A204.1 (cell line): ENCODE data around the gene PPP2R5C.
"Not testable (repeated sequence)": the region's sequence is repeated elsewhere in the genome, so short reads cannot be mapped to it uniquely, and the experiment has no call there.

Source experiments
- FAIRE-seq: peaks from 2 replicates; lab custom pipeline; 2012; peaks lifted over from hg19 to GRCh38; lab: Jason Lieb, UNC

Gene PPP2R5C

GRCh38 chr14:101781240-101782061 is 19.9 kb downstream of the PPP2R5C start:
- FAIRE-seq: no peak

GRCh38 chr14:101783260-101784016 is 21.9 kb downstream of the PPP2R5C start:
- no peak for FAIRE-seq

- no peak for FAIRE-seq
Measured at GRCh38 chr14:101784631-101785030, 23.1 kb downstream of the PPP2R5C start.

GRCh38 chr14:101788016-101788635 is 26.6 kb downstream of the PPP2R5C start:
- FAIRE-seq: no peak

- FAIRE-seq: no peak
Measured at GRCh38 chr14:101789222-101789621, 27.7 kb downstream of the PPP2R5C start.

- no peak for FAIRE-seq
Measured at GRCh38 chr14:101790232-101790631, 28.7 kb downstream of the PPP2R5C start.

GRCh38 chr14:101791919-101792572 is 30.5 kb downstream of the PPP2R5C start:
- peak; percentile 82 for FAIRE-seq

- no peak for FAIRE-seq
Measured at GRCh38 chr14:101796016-101796415, 34.5 kb downstream of the PPP2R5C start.

- FAIRE-seq: no peak
Measured at GRCh38 chr14:101796479-101796878, 35.0 kb downstream of the PPP2R5C start.

GRCh38 chr14:101797856-101798255 is 36.3 kb downstream of the PPP2R5C start:
- no peak for FAIRE-seq

- FAIRE-seq: not testable (repeated sequence)
Measured at GRCh38 chr14:101804373-101804772, 42.9 kb downstream of the PPP2R5C start.

GRCh38 chr14:101806252-101806651 is 44.7 kb downstream of the PPP2R5C start:
- not testable (repeated sequence) for FAIRE-seq

GRCh38 chr14:101808020-101808641 is 46.6 kb downstream of the PPP2R5C start:
- no peak for FAIRE-seq

GRCh38 chr14:101808894-101809670 is 47.6 kb downstream of the PPP2R5C start:
- no peak for FAIRE-seq

GRCh38 chr14:101809671-101810514 is 48.4 kb downstream of the PPP2R5C start:
- FAIRE-seq: peak; percentile 98

- FAIRE-seq: no peak
Measured at GRCh38 chr14:101810897-101811621, 49.5 kb downstream of the PPP2R5C start.

- FAIRE-seq: no peak
Measured at GRCh38 chr14:101812071-101812470, 50.6 kb downstream of the PPP2R5C start.

GRCh38 chr14:101813171-101813759 is 51.8 kb downstream of the PPP2R5C start:
- FAIRE-seq: no peak

- no peak for FAIRE-seq
Measured at GRCh38 chr14:101813833-101814232, 52.3 kb downstream of the PPP2R5C start.
